K562 (cell line): ENCODE data around the gene CRNKL1. TPM values are rescaled to one million over a fixed set of nuclear protein-coding genes. Genes with fewer than 3 reads are reported as not detected.

Experiments
- ATAC-seq: fragments of 200-7000 bp; cut with Tn5 transposase; 3 replicates; pipeline ENCODE4 v1.9.1; 2020; ENCODE audit warnings: moderate library complexity
- BruUV-seq: library from RNA; stranded (reverse); fragments of 400-500 nt; replicated peaks from 2 replicates; lab custom pipeline; 2021; lab: Mats Ljungman, UMichigan
- CTCF ChIA-PET: fragments of 300-600 bp; formaldehyde crosslinking; extraction: SDS; loops from one replicate; lab custom pipeline; 2021; ENCODE audit warnings: low intra/inter-chr PET ratio; lab: Yijun Ruan, JAX
- POLR2A ChIA-PET: fragments of 300-600, 350-650 bp; sonication (Branson Sonifier 250); formaldehyde crosslinking; extraction: SDS; loops from one replicate; lab custom pipeline; 2021; ENCODE audit warnings: antibody characterized with exemption, inconsistent platforms; lab: Yijun Ruan, JAX
- DNase-seq, 4 experiments: peaks; one replicate each; pipeline versions ENCODE4 v3.0.0 to v3.0.0-alpha.2; 2011 to 2018; ENCODE audit warnings: low spot score in 3 of 4, mixed read lengths in 3 of 4; ENCODE audit errors: extremely low read depth in 1 of 4
- FAIRE-seq: peaks from 2 replicates; lab custom pipeline; 2011; peaks lifted over from hg19 to GRCh38; lab: Jason Lieb, UNC
- H2AFZ ChIP-seq: 2 replicates; pipeline ENCODE4 v1.6.0; 2011; ENCODE audit warnings: low read depth, low read length, control low read depth, inconsistent platforms
- H3K27ac ChIP-seq: fragments of 200-600 bp; 3 replicates; pipeline ENCODE4 v1.8.0; 2011; ENCODE audit warnings: low read depth, mild to moderate bottlenecking, control low read depth, inconsistent platforms, low read length, moderate library complexity, mixed read lengths; ENCODE audit errors: extremely low read depth
- H3K27me3 ChIP-seq, 2 experiments: fragments of 300-600 bp in 1 of 2; 2 replicates in 1 of 2; 3 replicates in 1 of 2; pipeline versions ENCODE4 v1.6.0 to v1.8.0; 2011; ENCODE audit warnings: inconsistent platforms in 2 of 2, low read length in 2 of 2, mild to moderate bottlenecking in 1 of 2, mixed read lengths in 1 of 2, moderate library complexity in 1 of 2; ENCODE audit not compliant: control insufficient read depth in 2 of 2, insufficient read depth in 2 of 2
- H3K36me3 ChIP-seq: fragments of 300-600 bp; 3 replicates; pipeline ENCODE4 v1.8.0; 2011; ENCODE audit warnings: mild to moderate bottlenecking, low read length, inconsistent platforms; ENCODE audit not compliant: control insufficient read depth, insufficient read depth
- H3K4me1 ChIP-seq, 2 experiments: fragments of 200-600 bp in 1 of 2; replicated peaks in 1 of 2; 2 replicates in 1 of 2; 3 replicates in 1 of 2; pipeline versions ENCODE4 v1.5.1 to v1.8.0; 2011; ENCODE audit warnings: inconsistent platforms in 2 of 2, low read length in 2 of 2, mild to moderate bottlenecking in 1 of 2, mixed read lengths in 1 of 2, moderate library complexity in 1 of 2; ENCODE audit not compliant: control insufficient read depth in 2 of 2, insufficient read depth in 2 of 2
- H3K4me2 ChIP-seq: 2 replicates; pipeline ENCODE4 v1.6.1; 2011; ENCODE audit warnings: low read length, control low read depth, inconsistent platforms, mixed read lengths; ENCODE audit not compliant: insufficient read depth
- H3K4me3 ChIP-seq: fragments of 200-600 bp; sonication (generic), shearing (Covaris generic); 2 replicates; pipeline ENCODE4 v1.5.1; 2016; ENCODE audit warnings: control low read depth, inconsistent platforms
- H3K79me2 ChIP-seq: fragments of 200-600 bp; 3 replicates; pipeline ENCODE4 v1.8.0; 2011; ENCODE audit warnings: low read length, inconsistent platforms; ENCODE audit not compliant: control insufficient read depth, insufficient read depth
- H3K9ac ChIP-seq, 2 experiments: 2 replicates each; pipeline versions ENCODE4 v1.6.0 to v1.6.1; 2011; ENCODE audit warnings: low read depth in 2 of 2, low read length in 2 of 2, control low read depth in 1 of 2, inconsistent platforms in 1 of 2, mild to moderate bottlenecking in 1 of 2, mixed read lengths in 1 of 2; ENCODE audit not compliant: insufficient read depth in 1 of 2
- H3K9me1 ChIP-seq: one replicate; pipeline ENCODE4 v1.6.0; 2011; ENCODE audit warnings: inconsistent platforms, mild to moderate bottlenecking, low read length, moderate library complexity; ENCODE audit not compliant: control insufficient read depth, insufficient read depth
- H3K9me3 ChIP-seq: replicated peaks from 2 replicates; pipeline ENCODE4 v1.5.1; 2011; ENCODE audit warnings: low read depth, low read length, inconsistent platforms; ENCODE audit not compliant: control insufficient read depth, insufficient read depth
- H4K20me1 ChIP-seq: replicated peaks from 2 replicates; pipeline ENCODE4 v1.6.1; 2011; ENCODE audit warnings: low read length, inconsistent platforms, mixed read lengths; ENCODE audit not compliant: control insufficient read depth, insufficient read depth
- GATAD2B ChIP-seq: fragments of 450-650 bp; IDR thresholded peaks from 2 replicates; pipeline ENCODE4 v1.6.1; 2017; ENCODE audit warnings: mild to moderate bottlenecking, borderline replicate concordance
- HDAC2 ChIP-seq: fragments of 450-650 bp; IDR thresholded peaks from 2 replicates; pipeline ENCODE4 v1.6.1; 2016; ENCODE audit warnings: mild to moderate bottlenecking
- NELFE ChIP-seq: IDR thresholded peaks from 2 replicates; pipeline ENCODE4 v1.6.1; 2011; ENCODE audit warnings: mild to moderate bottlenecking; ENCODE audit not compliant: insufficient read depth, insufficient read length
- NFATC3 ChIP-seq: fragments of 450-650 bp; IDR thresholded peaks from 2 replicates; pipeline ENCODE4 v1.6.1; 2017; ENCODE audit warnings: mild to moderate bottlenecking
- NR2C2 ChIP-seq, 2 experiments: fragments of 200-800 bp in 1 of 2; sonication (Bioruptor generic) in 1 of 2; sonication (generic) in 1 of 2; formaldehyde crosslinking in 1 of 2; IDR thresholded peaks; 2 replicates each; pipeline versions ENCODE4 v1.6.1 to v1.8.0; 2016 to 2022; ENCODE audit warnings: mild to moderate bottlenecking in 1 of 2, missing compliant biosample characterization in 1 of 2, missing genetic modification characterization in 1 of 2, missing genetic modification reagents in 1 of 2
- PHB2 ChIP-seq: fragments of 450-650 bp; IDR thresholded peaks from 2 replicates; pipeline ENCODE4 v1.6.1; 2017; ENCODE audit warnings: low read depth
- RB1 ChIP-seq: fragments of 450-650 bp; IDR thresholded peaks from 2 replicates; pipeline ENCODE4 v1.6.1; 2017; ENCODE audit warnings: low read depth, mild to moderate bottlenecking
- TEAD4 ChIP-seq, 2 experiments: sonication (generic) in 1 of 2; formaldehyde crosslinking in 1 of 2; IDR thresholded peaks; 2 replicates each; pipeline versions ENCODE4 v1.6.1 to v1.8.0; 2012 to 2022; ENCODE audit warnings: borderline replicate concordance in 1 of 2, inconsistent platforms in 1 of 2, low read length in 1 of 2, mild to moderate bottlenecking in 1 of 2, missing genetic modification reagents in 1 of 2
- WHSC1 ChIP-seq: IDR thresholded peaks from one replicate; pipeline ENCODE4 v1.6.1; 2012; ENCODE audit warnings: low read length, control low read depth, inconsistent platforms
- XRCC5 ChIP-seq: fragments of 200-400 bp; formaldehyde crosslinking; IDR thresholded peaks from 2 replicates; pipeline ENCODE4 v1.6.1; 2017; ENCODE audit warnings: low read depth, mild to moderate bottlenecking, low read length
- ZBTB8A ChIP-seq: fragments of 450-650 bp; IDR thresholded peaks from 2 replicates; pipeline ENCODE4 v1.6.1; 2018; ENCODE audit warnings: mild to moderate bottlenecking, moderate library complexity; ENCODE audit not compliant: partially characterized antibody
- WGBS: fragments of 100-300 bp; shearing (Covaris generic); methylation state at CpG from one replicate; pipeline ENCODE4 v1.1.6; 2016; ENCODE audit warnings: low coverage, mixed read lengths; ENCODE audit not compliant: insufficient coverage; ENCODE audit errors: missing lambda C conversion rate; 5-methylcytosine and 5-hydroxymethylcytosine counted together
- in situ Hi-C: fragments of 300-500 bp; cut with MboI; formaldehyde crosslinking; loops from 4 replicates; pipeline ENCODE4 v1.15.0; 2018; ENCODE audit warnings: inconsistent platforms, mixed read lengths
- intact Hi-C: fragments of 100-400 bp; cut with micrococcal nuclease; formaldehyde crosslinking; loops from 2 replicates; pipeline ENCODE4 v1.14.2; 2022
- polyA plus RNA-seq, 8 experiments: library from polyadenylated mRNA; depleted of rRNA in 4 of 8; stranded (reverse) in 5 of 8; unstranded in 3 of 8; fragments of >200 nt; fragmentation: Nextera tagmentation in 2 of 8; fragmentation: Illumina TruSeq in 1 of 8; extraction: Ambion mirVana in 2 of 8; extraction: Trizol in 1 of 8; gene quantifications; 2 replicates each; pipeline versions ENCODE4 v1.2.1 to v1.2.3, GENCODE V29; 2011 to 2014; ENCODE audit warnings: inconsistent platforms in 1 of 8, missing spikeins in 1 of 8
- total RNA-seq, 7 experiments: library from RNA; depleted of rRNA in 6 of 7; stranded (reverse); fragments of >200 nt in 6 of 7; fragmentation: Illumina TruSeq in 2 of 7; extraction: Trizol in 2 of 7; gene quantifications; 2 replicates each; pipeline versions ENCODE4 v1.2.1 to v1.2.3, GENCODE V29; 2011 to 2021; ENCODE audit warnings: low replicate concordance in 1 of 7
- TF ChIP-seq, protein P1 (sequence below): fragments of 450-650 bp; IDR thresholded peaks from 2 replicates; pipeline ENCODE4 v1.6.1; 2014; ENCODE audit warnings: low read depth, mild to moderate bottlenecking, moderate library complexity, borderline replicate concordance
- TF ChIP-seq, protein P2 (sequence below): IDR thresholded peaks from 2 replicates; pipeline ENCODE4 v1.6.1; 2016; ENCODE audit warnings: missing genetic modification characterization, missing compliant biosample characterization

The CRNKL1 gene
- total and polyA plus RNA-seq, 9 of the 15 experiments (the other 6 are each of a cell fraction or from before 2014, with no cell fraction given) = 8.1 to 17.0 (median 11.7) TPM

DNA sequence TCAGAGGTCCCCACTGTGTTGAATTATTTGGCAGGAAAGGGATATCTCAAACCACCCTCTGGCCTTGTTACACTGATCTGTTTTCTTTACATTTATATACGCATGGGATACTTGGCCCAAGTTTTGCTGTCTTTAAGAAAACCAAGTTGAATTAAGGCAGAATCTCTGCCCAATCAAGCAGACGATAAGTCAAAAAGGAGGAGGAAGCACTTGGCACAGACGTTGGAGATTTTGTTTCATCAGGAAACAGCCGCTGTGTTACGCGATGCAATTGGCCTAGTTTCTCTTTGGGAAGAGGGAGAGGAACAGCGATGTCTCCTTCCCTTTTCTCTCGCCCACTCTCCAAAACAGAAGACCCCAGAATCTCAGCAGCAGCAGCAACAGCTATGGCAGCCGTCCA lies 55.3 kb downstream of the CRNKL1 start:
- no TSS peak for BruUV-seq
- Histone ChIP-seq H3K4me1 (no peaks in the 10 kb centered on the region), H3K27ac (no peak overlapping the region), H3K4me2 (no peak overlapping the region), H4K20me1 (no peaks in the 10 kb centered on the region), H3K9me1 (no peaks in the 10 kb centered on the region), H3K36me3 (no peaks in the 10 kb centered on the region), H3K79me2 (no peaks in the 10 kb centered on the region), H3K27me3 (peaks cover 3 to 18% of the 10 kb centered on the region in 2 experiments; a peak in 2 of 5 replicates), H2AFZ (no peak overlapping the region), H3K4me3 (no peak overlapping the region), H3K9me3 (no peaks in the 10 kb centered on the region), H3K9ac (no peak overlapping the region; a peak in 1 of 4 replicates)
- FAIRE-seq (no peak), DNase-seq (no peak), ATAC-seq (no peak)
- in situ Hi-C loops (no loop called here), intact Hi-C loops (loop anchor here (10.0 kb wide), 1 partner anchor 92 kb away; no protein-coding TSS in a partner anchor)
- WGBS = 18% methylated on average over 8 of the region's 9 CpGs
- ChIA-PET CTCF (no interaction called here), POLR2A (no interaction called here)
- TF ChIP-seq HDAC2 (no peak), NFATC3 (no peak), XRCC5 (no peak), RB1 (no peak), NR2C2 (CRISPR knock-in tag; IDR thresholded peaks at IDR 0.05) (no peak), NR2C2 (tag; IDR thresholded peaks at IDR 0.05) (no peak), NELFE (no peak), TEAD4 (IDR thresholded peaks at IDR 0.05; ENCODE audit: low read length) (no peak), TEAD4 (CRISPR knock-in tag; IDR thresholded peaks at IDR 0.05; ENCODE audit: borderline replicate concordance) (no peak), GATAD2B (no peak), WHSC1 (no peak), PHB2 (no peak), ZBTB8A (no peak)
- TF ChIP-seq, protein P1, sequence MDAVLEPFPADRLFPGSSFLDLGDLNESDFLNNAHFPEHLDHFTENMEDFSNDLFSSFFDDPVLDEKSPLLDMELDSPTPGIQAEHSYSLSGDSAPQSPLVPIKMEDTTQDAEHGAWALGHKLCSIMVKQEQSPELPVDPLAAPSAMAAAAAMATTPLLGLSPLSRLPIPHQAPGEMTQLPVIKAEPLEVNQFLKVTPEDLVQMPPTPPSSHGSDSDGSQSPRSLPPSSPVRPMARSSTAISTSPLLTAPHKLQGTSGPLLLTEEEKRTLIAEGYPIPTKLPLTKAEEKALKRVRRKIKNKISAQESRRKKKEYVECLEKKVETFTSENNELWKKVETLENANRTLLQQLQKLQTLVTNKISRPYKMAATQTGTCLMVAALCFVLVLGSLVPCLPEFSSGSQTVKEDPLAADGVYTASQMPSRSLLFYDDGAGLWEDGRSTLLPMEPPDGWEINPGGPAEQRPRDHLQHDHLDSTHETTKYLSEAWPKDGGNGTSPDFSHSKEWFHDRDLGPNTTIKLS = no peak
- TF ChIP-seq, protein P2, sequence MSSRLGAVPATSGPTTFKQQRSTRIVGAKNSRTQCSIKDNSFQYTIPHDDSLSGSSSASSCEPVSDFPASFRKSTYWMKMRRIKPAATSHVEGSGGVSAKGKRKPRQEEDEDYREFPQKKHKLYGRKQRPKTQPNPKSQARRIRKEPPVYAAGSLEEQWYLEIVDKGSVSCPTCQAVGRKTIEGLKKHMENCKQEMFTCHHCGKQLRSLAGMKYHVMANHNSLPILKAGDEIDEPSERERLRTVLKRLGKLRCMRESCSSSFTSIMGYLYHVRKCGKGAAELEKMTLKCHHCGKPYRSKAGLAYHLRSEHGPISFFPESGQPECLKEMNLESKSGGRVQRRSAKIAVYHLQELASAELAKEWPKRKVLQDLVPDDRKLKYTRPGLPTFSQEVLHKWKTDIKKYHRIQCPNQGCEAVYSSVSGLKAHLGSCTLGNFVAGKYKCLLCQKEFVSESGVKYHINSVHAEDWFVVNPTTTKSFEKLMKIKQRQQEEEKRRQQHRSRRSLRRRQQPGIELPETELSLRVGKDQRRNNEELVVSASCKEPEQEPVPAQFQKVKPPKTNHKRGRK = no peak
